GM19099 (cell line): ENCODE data around the gene MAMSTR.

Experiments used
- POLR2A ChIP-seq: IDR thresholded peaks from 3 replicates; pipeline ENCODE4 v1.6.1; 2011; ENCODE audit warnings: low read depth; ENCODE audit not compliant: insufficient read length; ENCODE audit errors: extremely low read depth

The MAMSTR gene

DNA sequence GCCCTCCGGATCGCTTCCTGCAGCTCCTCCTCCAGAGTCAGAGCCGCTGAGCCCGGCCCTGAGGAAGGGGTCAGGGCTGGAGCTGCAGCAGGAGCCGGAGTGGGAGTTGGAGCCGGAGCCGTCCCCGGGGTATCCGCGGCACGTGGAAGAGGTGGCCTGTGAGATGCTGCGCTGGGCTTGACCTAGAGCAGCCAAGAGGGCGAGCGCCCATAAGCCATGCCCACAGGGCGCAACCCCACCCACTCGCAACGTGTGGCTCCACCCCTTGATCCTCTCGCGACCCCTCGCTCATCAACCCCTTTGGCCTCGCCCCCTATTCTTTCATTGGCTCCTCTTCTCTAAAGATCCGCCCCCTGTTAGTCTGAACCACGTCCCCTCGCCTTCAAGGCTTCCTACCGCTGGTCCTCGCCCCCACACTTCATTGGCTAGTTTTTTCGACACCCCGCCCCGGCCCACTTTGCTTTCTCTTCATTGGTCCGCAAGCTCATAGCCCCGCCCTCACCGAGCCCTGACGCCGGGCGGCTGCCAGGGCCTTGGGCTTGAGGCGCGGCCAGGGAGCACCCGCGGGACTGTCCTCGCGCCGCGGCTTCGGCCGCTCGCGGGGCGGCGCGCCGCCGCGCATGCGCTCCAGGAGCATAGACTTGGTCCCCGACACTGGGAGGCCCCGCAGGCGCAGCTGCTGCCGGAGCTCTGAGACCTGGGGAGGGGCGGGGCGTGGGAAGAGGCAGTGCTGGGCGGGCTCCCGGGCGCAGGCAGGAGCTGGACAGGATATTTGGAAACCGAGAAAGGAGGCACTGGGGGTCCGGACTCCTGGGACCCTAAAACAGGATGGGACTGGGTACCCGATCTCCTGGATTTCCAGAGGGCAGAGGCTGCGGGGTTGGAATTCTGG, 5.4 kb downstream of the MAMSTR start:
- peak; percentile 61 for TF ChIP-seq POLR2A

DNA sequence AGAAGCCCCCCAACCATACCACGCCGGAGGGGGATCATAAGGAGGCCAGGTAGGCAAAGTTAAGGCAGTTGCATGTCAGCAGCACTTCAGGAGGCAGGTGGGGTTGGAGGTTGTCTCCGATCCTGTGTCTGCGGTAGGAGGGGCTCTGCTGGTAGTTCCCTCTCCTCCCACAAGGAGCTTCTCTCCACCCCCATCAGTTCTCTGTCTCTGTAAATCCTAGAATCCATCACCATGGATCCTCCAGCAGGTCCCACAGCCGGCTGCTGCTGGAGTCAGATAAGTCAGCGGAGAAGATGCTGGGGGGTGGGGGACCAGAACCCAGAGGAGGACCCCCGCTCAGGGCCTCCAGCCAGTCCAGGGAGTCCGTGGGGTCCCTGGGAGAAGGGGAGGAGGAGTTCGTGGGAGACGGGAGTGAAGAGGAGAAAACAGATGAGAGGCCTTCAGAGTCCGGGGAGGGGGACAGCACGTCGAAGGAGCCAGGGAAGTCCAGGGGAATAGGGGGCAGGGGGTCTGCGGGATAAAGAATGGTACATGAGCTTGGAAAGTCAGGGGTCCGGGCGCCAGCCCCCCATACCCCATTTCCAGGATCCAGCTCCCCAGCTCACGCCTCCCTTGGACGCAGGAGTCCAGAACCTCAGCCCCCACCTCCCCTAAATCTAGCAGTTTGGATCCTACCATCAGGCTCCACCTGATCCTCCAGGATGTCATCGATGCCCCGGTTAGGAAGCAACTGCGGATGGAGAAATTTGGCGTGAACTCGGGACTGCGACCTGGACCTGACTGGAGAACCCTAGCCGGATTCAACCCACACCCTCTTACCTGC, 6.3 kb downstream of the MAMSTR start:
- TF ChIP-seq POLR2A = no peak

DNA sequence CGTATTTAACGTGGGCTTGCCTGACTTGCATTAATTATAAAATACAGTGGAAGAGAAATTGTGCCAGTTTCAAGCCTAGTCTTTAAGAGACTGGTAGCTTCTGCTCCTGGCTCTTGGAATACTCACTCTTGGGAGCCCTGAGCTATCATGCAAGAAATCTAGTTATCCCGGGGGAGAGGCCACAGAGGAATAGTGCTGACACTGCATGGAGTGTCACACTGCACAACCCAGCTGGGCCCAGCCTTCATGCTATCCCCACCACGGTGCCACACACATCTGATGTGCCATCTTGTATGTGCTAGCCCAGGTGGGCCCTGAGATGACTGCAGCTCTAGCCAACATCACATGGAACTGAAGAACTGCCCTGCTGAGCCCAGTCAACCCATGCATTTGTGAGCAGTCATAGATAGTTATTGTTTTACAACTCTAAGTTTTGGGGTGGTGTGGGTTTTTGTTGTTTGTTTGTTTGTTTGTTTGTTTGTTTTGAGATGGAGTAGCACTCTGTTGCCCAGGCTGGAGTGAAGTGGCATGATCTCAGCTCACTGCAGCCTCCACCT, 8.3 kb downstream of the MAMSTR start:
- TF ChIP-seq POLR2A = no peak

DNA sequence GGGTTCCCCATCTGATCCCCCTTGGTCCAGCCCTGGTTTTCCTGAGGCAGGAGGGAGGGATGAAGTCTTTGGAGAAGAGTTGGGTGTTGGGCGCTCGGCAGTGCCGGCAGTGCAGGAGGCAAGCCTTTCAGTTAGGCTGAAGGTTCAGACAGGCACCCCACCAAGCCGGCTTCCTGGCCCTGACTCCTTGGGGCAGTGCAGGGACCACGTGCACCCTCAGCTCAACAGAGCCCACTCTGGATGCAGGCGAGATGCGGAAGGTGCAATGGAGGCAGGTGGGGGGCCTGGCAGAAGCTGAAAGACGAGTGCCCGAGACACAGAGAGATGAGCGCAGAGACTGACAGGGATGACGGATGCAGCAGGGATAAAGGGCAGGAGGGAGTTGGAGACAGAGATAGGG, 11.1 kb downstream of the MAMSTR start:
- TF ChIP-seq POLR2A = no peak

DNA sequence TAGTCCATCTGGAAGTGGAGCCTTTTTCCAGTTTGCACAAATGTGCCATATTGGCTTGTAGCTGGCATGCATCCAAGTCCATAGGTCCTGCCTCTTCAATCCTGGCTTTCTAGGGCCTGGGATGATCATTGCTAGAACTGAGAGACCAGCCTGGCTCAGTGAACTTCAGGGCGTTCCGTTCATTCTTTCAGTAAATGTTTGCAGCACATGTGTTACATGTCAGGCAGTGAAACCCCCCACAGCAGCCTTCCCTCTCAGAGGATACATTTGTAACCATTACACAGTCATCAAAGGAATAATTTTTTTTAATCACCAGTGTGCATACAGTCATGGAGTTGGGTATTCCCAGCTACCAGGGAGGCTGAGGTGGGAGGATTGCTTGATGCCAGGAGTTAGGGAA, 14.1 kb downstream of the MAMSTR start:
- no peak for TF ChIP-seq POLR2A

DNA sequence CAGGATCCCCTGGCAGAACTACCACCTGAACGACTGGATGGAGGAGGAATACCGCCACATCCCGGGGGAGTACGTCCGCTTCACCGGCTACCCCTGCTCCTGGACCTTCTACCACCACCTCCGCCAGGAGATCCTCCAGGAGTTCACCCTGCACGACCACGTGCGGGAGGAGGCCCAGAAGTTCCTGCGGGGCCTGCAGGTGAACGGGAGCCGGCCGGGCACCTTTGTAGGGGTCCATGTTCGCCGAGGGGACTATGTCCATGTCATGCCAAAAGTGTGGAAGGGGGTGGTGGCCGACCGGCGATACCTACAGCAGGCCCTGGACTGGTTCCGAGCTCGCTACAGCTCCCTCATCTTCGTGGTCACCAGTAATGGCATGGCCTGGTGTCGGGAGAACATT, 16.2 kb downstream of the MAMSTR start:
- TF ChIP-seq POLR2A = no peak

DNA sequence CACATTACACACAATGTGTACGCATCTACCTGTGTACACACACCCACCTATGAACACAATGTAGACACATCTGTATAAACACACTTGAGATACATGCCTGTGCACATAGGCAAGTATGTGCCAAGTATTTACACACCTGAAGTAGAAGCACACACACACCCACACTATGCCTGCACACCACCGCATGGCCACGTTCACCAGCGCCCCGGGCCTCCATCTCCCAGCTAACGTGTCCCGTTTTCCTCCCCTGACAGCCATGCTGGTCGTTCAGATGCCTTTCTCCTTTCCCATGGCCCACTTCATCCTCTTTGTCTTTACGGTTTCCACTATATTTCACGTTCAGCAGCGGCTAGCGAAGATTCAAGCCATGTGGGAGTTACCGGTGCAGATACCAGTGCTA, 16.8 kb downstream of the MAMSTR start:
- TF ChIP-seq POLR2A = no peak

DNA sequence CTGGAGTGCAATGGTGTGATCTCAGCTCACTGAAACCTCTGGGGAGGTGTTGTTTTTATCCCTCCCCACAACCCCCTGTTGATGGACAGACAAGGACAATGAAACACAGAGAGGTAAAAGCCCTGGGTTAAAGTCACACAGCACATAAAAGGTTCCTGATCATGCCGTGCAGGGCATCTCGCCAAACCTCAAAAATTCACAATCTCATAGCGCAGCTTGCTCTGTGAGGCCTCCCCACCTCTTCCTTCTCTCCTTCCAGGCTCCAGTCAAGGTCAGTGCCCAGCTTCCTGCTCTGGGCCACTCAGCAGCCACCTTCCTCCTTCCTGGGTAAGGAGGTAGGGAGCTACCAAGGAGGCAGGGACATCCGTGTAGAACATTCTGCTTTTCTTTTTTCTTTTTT, 21.5 kb downstream of the MAMSTR start:
- TF ChIP-seq POLR2A = no peak

DNA sequence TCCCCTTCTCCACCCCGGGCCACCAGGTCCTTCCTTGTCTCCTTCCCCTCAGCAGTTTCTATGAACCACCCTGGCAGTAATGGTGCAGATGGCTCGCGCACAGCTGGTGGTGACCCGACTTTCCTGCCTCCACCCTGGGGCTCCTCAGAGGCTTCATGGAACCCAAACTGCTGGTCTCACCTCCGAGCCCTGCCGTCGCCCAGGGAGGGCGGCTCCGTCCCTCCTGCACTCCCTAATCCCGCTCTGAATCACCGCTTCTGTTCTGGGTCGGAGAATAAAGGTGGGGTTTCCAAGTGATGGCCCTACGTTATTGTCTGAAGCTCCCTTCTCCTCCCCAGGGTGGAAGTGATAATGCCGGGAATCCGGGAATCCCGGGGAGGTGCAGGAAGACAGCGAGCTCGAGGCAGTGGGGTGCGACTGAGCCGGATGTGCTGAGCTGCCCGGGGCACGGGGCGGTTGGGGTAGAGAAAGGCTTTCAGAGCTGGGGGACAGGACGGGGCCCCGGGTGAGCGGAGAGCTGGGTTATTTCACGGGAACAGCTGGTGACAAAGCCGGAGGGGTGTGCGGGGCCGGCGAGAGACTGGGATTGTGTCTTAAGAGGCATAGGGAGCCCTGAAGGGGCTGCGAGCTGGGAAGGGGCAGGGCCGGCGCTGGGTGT, 23.0 kb downstream of the MAMSTR start:
- no peak for TF ChIP-seq POLR2A

DNA sequence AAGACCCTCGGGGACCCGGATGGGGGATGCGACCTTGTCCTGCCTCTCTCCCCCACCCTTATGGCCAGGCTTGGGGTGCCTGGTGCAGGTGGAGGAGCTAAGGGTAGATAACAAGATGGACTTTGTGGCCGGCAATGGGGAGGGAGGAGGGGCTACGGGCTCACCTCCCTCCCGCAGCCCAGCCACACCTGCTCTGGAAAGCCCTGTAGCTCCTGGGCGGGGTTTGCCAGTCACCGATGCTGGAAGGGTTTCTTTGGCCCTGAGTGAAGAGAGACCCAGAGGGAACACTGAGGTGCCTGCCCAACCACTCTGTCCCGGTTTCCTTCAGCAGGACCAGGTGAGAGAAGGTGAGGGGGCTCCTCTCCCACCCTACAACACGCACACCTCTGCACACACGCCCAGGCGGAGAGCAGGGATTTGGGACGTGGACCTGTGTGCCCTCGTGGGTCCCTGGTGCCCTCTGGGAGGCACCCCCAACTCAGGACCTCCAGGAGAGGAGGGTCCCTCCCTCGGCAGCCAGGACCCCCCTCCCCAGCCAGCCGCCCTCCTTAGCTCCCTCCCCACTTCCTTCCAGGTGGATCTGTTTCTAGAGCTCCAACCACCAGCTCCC, 23.7 kb downstream of the MAMSTR start, which contains the start of gene FUT2:
FUT2 (plus strand) TSS at position 229 of the 610 bp plus-strand sequence. CDS start 6,986 bp downstream, outside the sequence.
- no peak for TF ChIP-seq POLR2A

DNA sequence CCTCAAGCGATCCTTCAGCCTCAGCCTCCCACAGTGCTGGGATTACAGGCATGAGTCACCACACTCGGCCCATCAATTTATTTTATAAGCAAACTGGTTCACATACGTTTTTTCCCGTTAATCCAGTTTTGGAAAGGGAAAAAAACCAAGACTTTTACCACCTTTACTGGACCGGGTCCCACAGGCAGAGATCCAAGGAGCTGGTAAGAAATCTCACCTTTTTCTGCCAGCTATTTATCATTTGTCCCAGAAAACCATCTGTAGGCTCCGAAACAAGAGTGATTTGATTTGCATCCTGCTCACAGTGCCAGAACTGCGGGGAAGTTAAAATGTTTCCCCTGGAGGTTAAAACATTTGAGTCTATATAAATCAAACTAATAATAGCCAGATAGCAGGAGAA, 30.1 kb downstream of the MAMSTR start:
- TF ChIP-seq POLR2A = no peak

DNA sequence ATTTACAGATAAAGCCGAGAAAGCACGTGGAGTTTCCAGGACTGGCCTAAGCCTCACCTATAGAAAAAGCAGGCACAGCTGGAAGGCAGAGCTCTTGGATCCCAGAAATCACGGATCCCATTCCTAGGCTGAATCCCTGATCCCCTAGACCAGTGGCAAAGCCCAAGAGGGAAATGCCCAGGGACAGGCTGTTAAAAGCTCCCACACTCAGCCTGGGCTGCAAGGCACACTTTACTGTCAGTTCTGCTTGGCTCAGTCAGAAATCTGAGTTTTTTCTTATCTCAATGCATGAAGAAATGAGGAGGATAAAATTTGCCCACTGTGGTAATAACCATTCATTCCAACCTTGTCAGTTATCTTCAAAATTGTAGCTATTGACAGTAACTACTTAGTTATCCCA, 31.7 kb downstream of the MAMSTR start:
- TF ChIP-seq POLR2A = no peak

DNA sequence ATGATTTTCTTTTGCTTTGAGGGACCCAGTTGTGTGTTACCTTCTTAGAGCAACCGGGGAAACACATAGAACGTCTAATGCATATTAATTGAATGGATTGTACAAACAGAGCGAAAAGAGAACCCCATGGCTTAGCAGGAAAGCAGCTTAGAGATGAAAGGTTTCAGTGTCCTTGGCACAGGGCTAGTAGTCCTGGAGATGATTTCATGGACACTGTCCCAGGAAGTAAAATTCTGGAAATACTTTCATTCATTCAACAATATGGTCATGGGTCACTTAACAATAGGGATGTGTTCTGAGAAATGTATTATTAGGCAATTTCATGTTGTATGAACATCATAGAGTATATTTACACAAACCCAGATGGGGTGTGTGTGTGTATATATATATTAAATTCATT, 33.4 kb downstream of the MAMSTR start:
- no peak for TF ChIP-seq POLR2A

DNA sequence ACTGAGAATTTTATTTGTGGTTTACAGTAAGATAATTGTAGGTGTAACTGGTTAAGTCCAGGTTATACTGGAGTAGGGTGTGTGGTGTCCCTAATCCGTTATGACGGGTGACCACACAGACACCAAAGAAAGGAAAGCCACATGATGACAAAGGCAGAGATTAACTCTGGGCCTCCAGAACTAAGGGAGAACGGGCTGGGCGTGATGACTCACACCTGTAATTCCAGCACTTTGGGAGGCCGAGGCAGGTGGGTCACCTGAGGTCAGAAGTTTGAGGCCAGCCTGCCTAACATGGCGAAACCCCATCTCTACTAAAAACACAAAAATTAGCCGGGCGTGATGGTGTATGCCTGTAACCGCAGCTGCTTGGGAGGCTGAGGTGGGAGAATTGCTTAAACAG, 33.9 kb downstream of the MAMSTR start:
- TF ChIP-seq POLR2A = no peak

DNA sequence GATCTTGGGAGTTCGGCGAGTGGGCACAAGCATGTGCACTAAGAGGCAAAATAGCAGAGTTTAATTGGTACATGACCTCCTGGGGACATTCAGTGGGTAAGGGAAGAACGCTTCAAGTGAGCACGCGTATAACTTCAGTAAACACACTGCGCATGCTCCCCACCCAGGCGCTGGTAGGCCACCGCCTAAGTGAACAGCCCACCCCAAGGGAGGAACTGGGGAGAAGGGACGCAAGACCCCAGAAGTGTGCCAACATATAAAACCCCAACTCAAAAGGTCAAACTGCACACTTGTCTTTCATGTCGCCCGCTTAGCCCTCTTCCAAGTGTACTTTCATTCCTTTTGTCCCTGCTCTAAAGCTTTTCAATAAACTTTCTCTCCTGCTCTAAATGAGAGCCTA, 36.2 kb downstream of the MAMSTR start:
- no peak for TF ChIP-seq POLR2A

DNA sequence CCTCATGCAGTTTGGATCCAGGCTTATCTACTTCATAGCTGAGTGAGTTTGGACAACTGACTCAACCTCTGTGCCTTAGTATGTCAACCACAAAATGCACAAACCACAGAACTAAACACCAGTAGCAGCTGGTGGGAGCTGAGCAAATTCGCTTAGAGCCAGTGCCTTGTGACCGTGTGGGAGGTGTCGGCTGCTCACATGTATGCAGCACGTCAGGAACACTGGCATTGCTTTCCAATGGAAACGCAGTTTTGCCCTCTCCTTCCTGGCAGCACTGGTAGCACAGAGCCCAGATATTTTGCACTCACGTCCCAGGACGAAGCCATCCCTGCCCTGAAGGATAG, 38.4 kb downstream of the MAMSTR start:
- no peak for TF ChIP-seq POLR2A
